A549 (cell line): ENCODE measurements around the gene BCOR. TPM values are rescaled to one million over a fixed set of nuclear protein-coding genes. Genes with fewer than 3 reads are reported as not detected.
A peak's percentile ranks its signal among the peaks of the same experiment; 100 is the strongest.

Experiments
- ATAC-seq, 2 experiments: fragments of 200-7000 bp in 1 of 2; fragments of >200 bp in 1 of 2; cut with Nextera tagmentation in 1 of 2; cut with Tn5 transposase in 1 of 2; 3 replicates each; pipeline versions ENCODE4 v1.8.0 to v1.9.1; 2018 to 2020; ENCODE audit warnings: mild to moderate bottlenecking in 1 of 2, moderate library complexity in 1 of 2
- CTCF ChIA-PET: fragments of 300-600 bp; sonication (Branson Sonifier 250); formaldehyde crosslinking; extraction: SDS; loops from one replicate; lab custom pipeline; 2021; ENCODE audit warnings: antibody characterized with exemption, inconsistent platforms; lab: Yijun Ruan, JAX
- POLR2A ChIA-PET: fragments of 350-600 bp; formaldehyde crosslinking; extraction: SDS; loops from one replicate; lab custom pipeline; 2021; ENCODE audit warnings: antibody characterized with exemption, inconsistent platforms; lab: Yijun Ruan, JAX
- DNase-seq, 2 experiments: peaks; one replicate each; pipeline versions ENCODE4 v3.0.0 to v3.0.0-alpha.2; 2011 to 2016; ENCODE audit warnings: low read depth in 1 of 2, low spot score in 1 of 2
- FAIRE-seq: peaks from 2 replicates; lab custom pipeline; 2011; peaks lifted over from hg19 to GRCh38; lab: Jason Lieb, UNC
- H3K27ac ChIP-seq, 2 experiments: fragments of >200 bp; sonication (Bioruptor Twin); formaldehyde crosslinking; 3 replicates each; pipeline ENCODE4 v1.5.1; 2016 to 2017
- H3K4me1 ChIP-seq: fragments of >200 bp; sonication (Bioruptor Twin); formaldehyde crosslinking; 3 replicates; pipeline ENCODE4 v1.6.1; 2016
- H3K4me2 ChIP-seq: fragments of >200 bp; sonication (Bioruptor Twin); formaldehyde crosslinking; 3 replicates; pipeline ENCODE4 v1.6.1; 2016
- H3K4me3 ChIP-seq: fragments of >200 bp; sonication (Bioruptor Twin); formaldehyde crosslinking; 3 replicates; pipeline ENCODE4 v1.5.1; 2016
- H3K9me3 ChIP-seq: fragments of >200 bp; sonication (Bioruptor Twin); formaldehyde crosslinking; 3 replicates; pipeline ENCODE4 v1.6.1; 2016
- CEBPB ChIP-seq, 2 experiments: fragments of >200 bp in 1 of 2; sonication (Bioruptor Twin) in 1 of 2; formaldehyde crosslinking in 1 of 2; IDR thresholded peaks; 2 replicates each; pipeline ENCODE4 v1.6.1; 2012 to 2016
- ESRRA ChIP-seq: fragments of 150-350 bp; IDR thresholded peaks from 2 replicates; pipeline ENCODE4 v1.6.1; 2014; ENCODE audit warnings: mild to moderate bottlenecking, low read length, borderline replicate concordance
- FOSL2 ChIP-seq, 2 experiments: fragments of 450-650 bp in 1 of 2; fragments of >200 bp in 1 of 2; sonication (Bioruptor Twin) in 1 of 2; formaldehyde crosslinking; IDR thresholded peaks; 2 replicates each; pipeline versions ENCODE4 v1.5.0 to v1.6.1; 2016 to 2020; ENCODE audit warnings: mild to moderate bottlenecking in 1 of 2, moderate library complexity in 1 of 2
- FOXS1 ChIP-seq: fragments of 250-450 bp; sonication (Bioruptor Pico); IDR thresholded peaks from 2 replicates; pipeline ENCODE4 v1.5.0; 2020; ENCODE audit warnings: mild to moderate bottlenecking, moderate library complexity
- HEYL ChIP-seq: fragments of 250-450 bp; sonication (Bioruptor Pico); IDR thresholded peaks from 2 replicates; pipeline ENCODE4 v1.8.0; 2021; ENCODE audit warnings: mild to moderate bottlenecking, moderate library complexity
- HOXB5 ChIP-seq: fragments of 250-450 bp; sonication (Bioruptor Pico); IDR thresholded peaks from 2 replicates; pipeline ENCODE4 v1.5.0; 2020; ENCODE audit warnings: mild to moderate bottlenecking, moderate library complexity
- JUNB ChIP-seq: fragments of >200 bp; sonication (Bioruptor Twin); formaldehyde crosslinking; IDR thresholded peaks from 2 replicates; pipeline ENCODE4 v1.6.1; 2016
- MAX ChIP-seq: IDR thresholded peaks from 2 replicates; pipeline ENCODE4 v1.6.1; 2012
- NFE2L2 ChIP-seq: fragments of 150-350 bp; conservative IDR thresholded peaks from 2 replicates; pipeline ENCODE4 v1.6.1; 2014; ENCODE audit warnings: low read length
- PBX3 ChIP-seq: IDR thresholded peaks from 2 replicates; pipeline ENCODE4 v1.6.1; 2012
- POLR2A ChIP-seq: IDR thresholded peaks from 2 replicates; pipeline ENCODE4 v1.6.1; 2012; ENCODE audit warnings: mild to moderate bottlenecking, low read length
- RCOR1 ChIP-seq: fragments of 150-350 bp; IDR thresholded peaks from 2 replicates; pipeline ENCODE4 v1.6.1; 2014; ENCODE audit warnings: antibody characterized with exemption, low read length, low read depth
- RNF2 ChIP-seq: fragments of 200-600 bp; sonication (generic); IDR thresholded peaks from 2 replicates; pipeline ENCODE4 v1.6.1; 2016; ENCODE audit warnings: low read depth, mild to moderate bottlenecking, antibody characterized with exemption, moderate library complexity, borderline replicate concordance
- SREBF2 ChIP-seq: fragments of 450-650 bp; IDR thresholded peaks from 2 replicates; pipeline ENCODE4 v1.6.1; 2014; ENCODE audit warnings: mild to moderate bottlenecking, moderate library complexity
- TFCP2L1 ChIP-seq: fragments of 250-450 bp; sonication (Bioruptor Pico); IDR thresholded peaks from 2 replicates; pipeline ENCODE4 v1.5.0; 2021; ENCODE audit warnings: mild to moderate bottlenecking
- ZFP36 ChIP-seq: fragments of 450-650 bp; IDR thresholded peaks from 2 replicates; pipeline ENCODE4 v1.6.1; 2014; ENCODE audit warnings: borderline replicate concordance; ENCODE audit not compliant: partially characterized antibody
- ZNF302 ChIP-seq: fragments of 250-450 bp; sonication (Bioruptor Pico); IDR thresholded peaks from 2 replicates; pipeline ENCODE4 v1.9.0; 2021; ENCODE audit warnings: inconsistent platforms, mild to moderate bottlenecking, moderate library complexity
- WGBS: methylation state at CpG from one replicate; pipeline ENCODE4 v1.1.6; 2017; ENCODE audit errors: missing lambda C conversion rate; 5-methylcytosine and 5-hydroxymethylcytosine counted together
- polyA plus RNA-seq, 4 experiments: library from polyadenylated mRNA; depleted of rRNA in 3 of 4; stranded (reverse); fragments of >200 nt; fragmentation: RNase III in 1 of 4; extraction: RNeasy Plus Mini Kit Qiagen cat#74134 plus additional on column Dnase treatment in 1 of 4; gene quantifications; 2 replicates in 3 of 4; 3 replicates in 1 of 4; pipeline ENCODE4 v1.2.3, GENCODE V29; 2011 to 2017
- TF ChIP-seq, protein P1 (sequence below): fragments of 150-350 bp; IDR thresholded peaks from 2 replicates; pipeline ENCODE4 v1.6.1; 2014; ENCODE audit warnings: low read depth, mild to moderate bottlenecking, low read length
- TF ChIP-seq, protein P2 (sequence below): IDR thresholded peaks from 2 replicates; pipeline ENCODE4 v1.6.1; 2012; ENCODE audit warnings: low read depth, borderline replicate concordance

Gene BCOR
- polyA plus RNA-seq, 2 of the 4 experiments (the other 2 are of a cell fraction) = 12.2 to 12.6 TPM

DNA sequence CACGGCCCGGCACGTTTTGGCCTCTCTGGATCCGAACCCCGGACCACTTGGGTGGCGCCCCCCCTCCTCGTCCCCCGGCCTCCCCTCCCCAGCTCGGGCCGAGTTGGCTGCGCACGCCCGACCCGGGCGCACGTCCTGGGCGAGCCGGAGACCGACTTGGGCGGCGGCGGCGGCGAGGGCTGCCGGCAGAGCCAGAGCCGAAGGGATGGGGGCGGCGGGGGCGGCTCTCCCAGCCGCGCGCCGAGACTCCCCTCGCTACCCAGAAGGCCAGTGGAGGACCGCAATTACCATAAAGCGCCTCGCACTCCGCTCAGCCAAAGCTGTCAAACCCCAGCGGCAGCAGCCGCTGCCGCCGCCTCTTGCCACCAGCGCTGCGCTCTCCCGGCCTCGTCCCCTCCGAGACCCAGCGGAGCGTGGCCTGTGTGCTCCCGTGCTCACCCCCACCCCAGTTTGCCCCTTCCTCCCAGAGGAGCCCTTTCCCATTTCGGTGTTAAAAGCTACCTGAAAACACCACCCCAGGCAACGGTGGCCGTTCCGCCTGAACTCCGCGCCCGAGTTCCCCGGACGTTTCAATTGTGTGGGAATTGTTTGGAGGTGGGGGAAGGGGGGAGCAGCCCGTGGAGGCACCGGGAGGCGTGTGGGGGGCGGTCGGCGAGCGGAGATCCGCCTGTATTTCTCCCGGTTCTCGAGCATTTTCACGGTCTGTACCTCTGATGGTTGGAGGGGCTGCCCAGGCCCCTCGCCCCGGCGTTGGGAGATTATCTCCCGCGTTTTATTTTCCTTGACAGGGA, 701 bp upstream of the BCOR start:
- peak; percentile 52 to 71 for DNase-seq
- H3K27ac ChIP-seq = peak overlapping the region; percentile 98
- WGBS = 1% methylated on average over 27 of the region's 75 CpGs

GRCh38 chrX:40097141-40097503, 636 bp downstream of the BCOR start:
- DNase-seq (peak in 1 of 2 experiments; percentile 23), FAIRE-seq (no peak), ATAC-seq (peak; percentile 5 to 7; a peak in 5 of 6 replicates)
- Histone ChIP-seq H3K9me3 (no peaks in the 10 kb centered on the region), H3K4me1 (peaks cover 25% of the 10 kb centered on the region), H3K4me2 (peak overlapping the region; percentile 94), H3K4me3 (peak overlapping the region; percentile 84), H3K27ac (peak overlapping the region; percentile 98)
- CTCF ChIA-PET = interaction anchor here (0.6 to 1.9 kb wide), 5 partner anchors 9 to 231 kb away, joined by 3 to 7 read pairs (median 3); no protein-coding TSS in a partner anchor
- POLR2A ChIA-PET = interaction anchor here (0.5 to 4.5 kb wide), 11 partner anchors 9 to 1293 kb away, joined by 3 to 67 read pairs (median 6); no protein-coding TSS in a partner anchor
- no CpG with 5 or more reads among the region's 42 CpGs for WGBS
- TF ChIP-seq RCOR1 (no peak), PBX3 (no peak), ESRRA (no peak), ZNF302 (CRISPR knock-in tag) (no peak), ZFP36 (no peak), FOSL2 (IDR thresholded peaks at IDR 0.05) (no peak), FOSL2 (CRISPR knock-in tag; IDR thresholded peaks at IDR 0.05) (no peak), CEBPB (IDR thresholded peaks at IDR 0.05) (no peak), POLR2A (no peak), TFCP2L1 (CRISPR knock-in tag) (no peak), HOXB5 (CRISPR knock-in tag) (no peak), HEYL (CRISPR knock-in tag) (no peak), FOXS1 (no peak), SREBF2 (no peak)
- TF ChIP-seq, protein P1, sequence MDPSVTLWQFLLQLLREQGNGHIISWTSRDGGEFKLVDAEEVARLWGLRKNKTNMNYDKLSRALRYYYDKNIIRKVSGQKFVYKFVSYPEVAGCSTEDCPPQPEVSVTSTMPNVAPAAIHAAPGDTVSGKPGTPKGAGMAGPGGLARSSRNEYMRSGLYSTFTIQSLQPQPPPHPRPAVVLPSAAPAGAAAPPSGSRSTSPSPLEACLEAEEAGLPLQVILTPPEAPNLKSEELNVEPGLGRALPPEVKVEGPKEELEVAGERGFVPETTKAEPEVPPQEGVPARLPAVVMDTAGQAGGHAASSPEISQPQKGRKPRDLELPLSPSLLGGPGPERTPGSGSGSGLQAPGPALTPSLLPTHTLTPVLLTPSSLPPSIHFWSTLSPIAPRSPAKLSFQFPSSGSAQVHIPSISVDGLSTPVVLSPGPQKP = no peak
- TF ChIP-seq, protein P2, sequence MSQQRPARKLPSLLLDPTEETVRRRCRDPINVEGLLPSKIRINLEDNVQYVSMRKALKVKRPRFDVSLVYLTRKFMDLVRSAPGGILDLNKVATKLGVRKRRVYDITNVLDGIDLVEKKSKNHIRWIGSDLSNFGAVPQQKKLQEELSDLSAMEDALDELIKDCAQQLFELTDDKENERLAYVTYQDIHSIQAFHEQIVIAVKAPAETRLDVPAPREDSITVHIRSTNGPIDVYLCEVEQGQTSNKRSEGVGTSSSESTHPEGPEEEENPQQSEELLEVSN = no peak

More for the DNA sequence above, 701 bp upstream of the BCOR start:
- TF ChIP-seq MAX (peak; percentile 17; the same call in 1 of the 2 replicates), NFE2L2 (no peak), JUNB (no peak), RNF2 (0 out of 2 replicates have a peak, but pooled peaks have one; percentile 55)
- TF ChIP-seq, protein P2 = peak; percentile 3; the same call in 1 of the 2 replicates
- POLR2A ChIA-PET = interaction anchor here (0.7 to 4.5 kb wide), 11 partner anchors 10 to 1295 kb away, joined by 4 to 67 read pairs (median 7); no protein-coding TSS in a partner anchor
- peak overlapping the region; percentile 94 for H3K4me2 ChIP-seq
- H3K4me1 ChIP-seq = peaks cover 25% of the 10 kb centered on the region
- no peaks in the 10 kb centered on the region for H3K9me3 ChIP-seq
- CTCF ChIA-PET = interaction anchor here (0.8 to 2.0 kb wide), 8 partner anchors 10 to 368 kb away, joined by 3 to 7 read pairs (median 3); no protein-coding TSS in a partner anchor
- FAIRE-seq = no peak
- peak; percentile 70 to 77 for ATAC-seq
- peak overlapping the region; percentile 84 for H3K4me3 ChIP-seq
